GM23338 (cell line): ENCODE data around the gene RBFOX1. TPM values are rescaled to one million over a fixed set of nuclear protein-coding genes. Genes with fewer than 3 reads are reported as not detected.

Source experiments
- ATAC-seq: fragments of 200-7000 bp; cut with Tn5 transposase; 3 replicates; pipeline ENCODE4 v1.9.1; 2020
- DNase-seq: peaks from one replicate; pipeline ENCODE4 v3.0.0-alpha.2; 2015; ENCODE audit warnings: low spot score
- H2AFZ ChIP-seq: fragments of 200-600 bp; sonication (generic); 2 replicates; pipeline ENCODE4 v1.8.0; 2016; ENCODE audit warnings: antibody characterized with exemption, mild to moderate bottlenecking, moderate library complexity
- H3F3A ChIP-seq: fragments of 200-600 bp; sonication (generic); replicated peaks from 2 replicates; pipeline ENCODE4 v1.8.0; 2017; ENCODE audit warnings: antibody characterized with exemption, mixed run types, low read depth
- H3K27ac ChIP-seq: fragments of 200-600 bp; sonication (generic); 2 replicates; pipeline ENCODE4 v1.6.1; 2016; ENCODE audit warnings: low read depth
- H3K27me3 ChIP-seq: fragments of 200-600 bp; sonication (generic); 2 replicates; pipeline ENCODE4 v1.8.0; 2016; ENCODE audit warnings: mild to moderate bottlenecking, mixed run types, moderate library complexity; ENCODE audit not compliant: insufficient read depth
- H3K36me3 ChIP-seq: fragments of 200-600 bp; sonication (generic); 2 replicates; pipeline ENCODE4 v1.8.0; 2016; ENCODE audit warnings: mild to moderate bottlenecking; ENCODE audit not compliant: insufficient read depth
- H3K4me1 ChIP-seq: fragments of 200-600 bp; sonication (generic); 2 replicates; pipeline ENCODE4 v1.8.0; 2016; ENCODE audit warnings: mild to moderate bottlenecking, moderate library complexity; ENCODE audit not compliant: insufficient read depth
- H3K4me2 ChIP-seq: fragments of 200-600 bp; sonication (generic); 2 replicates; pipeline ENCODE4 v1.7.1; 2017; ENCODE audit warnings: mixed run types
- H3K4me3 ChIP-seq: fragments of 200-600 bp; sonication (generic); 2 replicates; pipeline ENCODE4 v1.6.1; 2016; ENCODE audit warnings: mixed run types
- H3K79me2 ChIP-seq: fragments of 200-600 bp; sonication (generic); replicated peaks from 2 replicates; pipeline ENCODE4 v1.8.0; 2017; ENCODE audit warnings: mild to moderate bottlenecking; ENCODE audit not compliant: insufficient read depth
- H3K9me2 ChIP-seq: fragments of 200-600 bp; sonication (generic); 2 replicates; pipeline ENCODE4 v1.8.0; 2017; ENCODE audit not compliant: insufficient read depth
- H4K20me1 ChIP-seq: fragments of 200-600 bp; sonication (generic); replicated peaks from 2 replicates; pipeline ENCODE4 v1.8.0; 2017; ENCODE audit warnings: mild to moderate bottlenecking; ENCODE audit not compliant: insufficient read depth
- H3K27ac Mint-ChIP-seq: 2 replicates; pipeline ENCODE4 v1.8.0; 2020; ENCODE audit warnings: inconsistent platforms, mild to moderate bottlenecking, moderate library complexity, mixed read lengths
- H3K27me3 Mint-ChIP-seq: 3 replicates; pipeline ENCODE4 v1.8.0; 2022; ENCODE audit warnings: low read depth, mild to moderate bottlenecking, moderate library complexity, mixed read lengths, inconsistent platforms; ENCODE audit not compliant: insufficient read depth, poor library complexity
- H3K36me3 Mint-ChIP-seq: 3 replicates; pipeline ENCODE4 v1.8.0; 2021; ENCODE audit warnings: low read depth, mild to moderate bottlenecking, inconsistent platforms, moderate library complexity, mixed read lengths
- H3K4me1 Mint-ChIP-seq: 3 replicates; pipeline ENCODE4 v1.8.0; 2020; ENCODE audit warnings: mild to moderate bottlenecking, inconsistent platforms, mixed read lengths
- H3K4me3 Mint-ChIP-seq: 3 replicates; pipeline ENCODE4 v1.8.0; 2021; ENCODE audit warnings: moderate library complexity, mild to moderate bottlenecking, inconsistent platforms, mixed read lengths
- H3K9me3 Mint-ChIP-seq: 3 replicates; pipeline ENCODE4 v1.8.0; 2020; ENCODE audit warnings: moderate library complexity, mild to moderate bottlenecking, inconsistent platforms, mixed read lengths
- CREB1 ChIP-seq: fragments of 250-450 bp; sonication (Bioruptor Pico); IDR thresholded peaks from 2 replicates; pipeline ENCODE4 v1.5.0; 2020; ENCODE audit warnings: low read depth, mild to moderate bottlenecking, moderate library complexity
- EZH2 ChIP-seq: fragments of 200-600 bp; sonication (generic); IDR thresholded peaks from one replicate; pipeline ENCODE4 v1.8.0; 2017; ENCODE audit warnings: antibody characterized with exemption, mild to moderate bottlenecking, low read depth; ENCODE audit not compliant: unreplicated experiment
- EZH2phosphoT487 ChIP-seq: fragments of 200-600 bp; sonication (generic); IDR thresholded peaks from one replicate; pipeline ENCODE4 v1.8.1; 2018; ENCODE audit warnings: antibody characterized with exemption; ENCODE audit not compliant: unreplicated experiment
- JUNB ChIP-seq: IDR thresholded peaks from one replicate; pipeline ENCODE4 v1.6.1; 2016; ENCODE audit warnings: antibody characterized with exemption; ENCODE audit not compliant: unreplicated experiment
- NANOG ChIP-seq: IDR thresholded peaks from 2 replicates; pipeline ENCODE4 v1.6.1; 2016; ENCODE audit warnings: antibody characterized with exemption, borderline replicate concordance
- POLR2AphosphoS5 ChIP-seq: IDR thresholded peaks from 2 replicates; pipeline ENCODE4 v1.6.1; 2016; ENCODE audit warnings: antibody characterized with exemption, low read depth
- STAT1 ChIP-seq: IDR thresholded peaks from one replicate; pipeline ENCODE4 v1.6.1; 2016; ENCODE audit warnings: antibody characterized with exemption; ENCODE audit not compliant: unreplicated experiment
- ZNF114 ChIP-seq: fragments of 250-450 bp; sonication (Bioruptor Pico); IDR thresholded peaks from 2 replicates; pipeline ENCODE4 v1.5.0; 2020; ENCODE audit warnings: mild to moderate bottlenecking, moderate library complexity
- ZNF331 ChIP-seq: fragments of 250-450 bp; sonication (Bioruptor Pico); IDR thresholded peaks from 2 replicates; pipeline ENCODE4 v1.5.0; 2020; ENCODE audit warnings: low read depth, mild to moderate bottlenecking, moderate library complexity
- polyA plus RNA-seq: library from polyadenylated mRNA; unstranded; fragments of >200 nt; fragmentation: Nextera tagmentation; extraction: Ambion mirVana; gene quantifications from 2 replicates; pipeline ENCODE4 v1.2.1, GENCODE V29; 2016
- total RNA-seq: library from RNA; depleted of rRNA; stranded (reverse); fragments of >200 nt; shearing (Covaris generic); gene quantifications from 2 replicates; pipeline ENCODE4 v1.2.3, GENCODE V29; 2014
- TF ChIP-seq, protein P1 (sequence below): fragments of 250-450 bp; sonication (Bioruptor Pico); IDR thresholded peaks from 2 replicates; pipeline ENCODE4 v1.5.0; 2020; ENCODE audit warnings: mild to moderate bottlenecking, moderate library complexity

Gene RBFOX1
- total and polyA plus RNA-seq, 2 experiments from 2014 or later = 2.5 to 3.6 TPM

DNA sequence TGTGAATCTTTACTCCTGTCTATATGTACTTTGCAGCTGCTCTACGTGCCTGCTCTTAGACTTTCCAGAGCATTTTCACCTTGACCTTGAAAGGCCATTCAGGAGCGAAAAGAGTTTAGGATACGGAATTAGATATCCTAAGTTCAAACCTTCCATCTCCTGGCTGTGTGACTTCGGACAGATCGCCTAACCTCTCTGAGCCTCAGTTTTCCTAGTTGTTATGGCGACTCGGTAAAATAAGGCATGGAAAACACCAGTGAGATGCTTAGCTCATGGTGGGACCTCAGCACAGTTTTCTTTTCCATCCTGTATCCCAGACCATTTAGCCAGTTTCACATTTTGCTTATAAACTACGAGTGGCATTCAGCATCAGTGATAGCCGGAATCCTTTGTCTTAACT lies 233.7 kb downstream of the RBFOX1 start (continued):
- TF ChIP-seq, protein P1, sequence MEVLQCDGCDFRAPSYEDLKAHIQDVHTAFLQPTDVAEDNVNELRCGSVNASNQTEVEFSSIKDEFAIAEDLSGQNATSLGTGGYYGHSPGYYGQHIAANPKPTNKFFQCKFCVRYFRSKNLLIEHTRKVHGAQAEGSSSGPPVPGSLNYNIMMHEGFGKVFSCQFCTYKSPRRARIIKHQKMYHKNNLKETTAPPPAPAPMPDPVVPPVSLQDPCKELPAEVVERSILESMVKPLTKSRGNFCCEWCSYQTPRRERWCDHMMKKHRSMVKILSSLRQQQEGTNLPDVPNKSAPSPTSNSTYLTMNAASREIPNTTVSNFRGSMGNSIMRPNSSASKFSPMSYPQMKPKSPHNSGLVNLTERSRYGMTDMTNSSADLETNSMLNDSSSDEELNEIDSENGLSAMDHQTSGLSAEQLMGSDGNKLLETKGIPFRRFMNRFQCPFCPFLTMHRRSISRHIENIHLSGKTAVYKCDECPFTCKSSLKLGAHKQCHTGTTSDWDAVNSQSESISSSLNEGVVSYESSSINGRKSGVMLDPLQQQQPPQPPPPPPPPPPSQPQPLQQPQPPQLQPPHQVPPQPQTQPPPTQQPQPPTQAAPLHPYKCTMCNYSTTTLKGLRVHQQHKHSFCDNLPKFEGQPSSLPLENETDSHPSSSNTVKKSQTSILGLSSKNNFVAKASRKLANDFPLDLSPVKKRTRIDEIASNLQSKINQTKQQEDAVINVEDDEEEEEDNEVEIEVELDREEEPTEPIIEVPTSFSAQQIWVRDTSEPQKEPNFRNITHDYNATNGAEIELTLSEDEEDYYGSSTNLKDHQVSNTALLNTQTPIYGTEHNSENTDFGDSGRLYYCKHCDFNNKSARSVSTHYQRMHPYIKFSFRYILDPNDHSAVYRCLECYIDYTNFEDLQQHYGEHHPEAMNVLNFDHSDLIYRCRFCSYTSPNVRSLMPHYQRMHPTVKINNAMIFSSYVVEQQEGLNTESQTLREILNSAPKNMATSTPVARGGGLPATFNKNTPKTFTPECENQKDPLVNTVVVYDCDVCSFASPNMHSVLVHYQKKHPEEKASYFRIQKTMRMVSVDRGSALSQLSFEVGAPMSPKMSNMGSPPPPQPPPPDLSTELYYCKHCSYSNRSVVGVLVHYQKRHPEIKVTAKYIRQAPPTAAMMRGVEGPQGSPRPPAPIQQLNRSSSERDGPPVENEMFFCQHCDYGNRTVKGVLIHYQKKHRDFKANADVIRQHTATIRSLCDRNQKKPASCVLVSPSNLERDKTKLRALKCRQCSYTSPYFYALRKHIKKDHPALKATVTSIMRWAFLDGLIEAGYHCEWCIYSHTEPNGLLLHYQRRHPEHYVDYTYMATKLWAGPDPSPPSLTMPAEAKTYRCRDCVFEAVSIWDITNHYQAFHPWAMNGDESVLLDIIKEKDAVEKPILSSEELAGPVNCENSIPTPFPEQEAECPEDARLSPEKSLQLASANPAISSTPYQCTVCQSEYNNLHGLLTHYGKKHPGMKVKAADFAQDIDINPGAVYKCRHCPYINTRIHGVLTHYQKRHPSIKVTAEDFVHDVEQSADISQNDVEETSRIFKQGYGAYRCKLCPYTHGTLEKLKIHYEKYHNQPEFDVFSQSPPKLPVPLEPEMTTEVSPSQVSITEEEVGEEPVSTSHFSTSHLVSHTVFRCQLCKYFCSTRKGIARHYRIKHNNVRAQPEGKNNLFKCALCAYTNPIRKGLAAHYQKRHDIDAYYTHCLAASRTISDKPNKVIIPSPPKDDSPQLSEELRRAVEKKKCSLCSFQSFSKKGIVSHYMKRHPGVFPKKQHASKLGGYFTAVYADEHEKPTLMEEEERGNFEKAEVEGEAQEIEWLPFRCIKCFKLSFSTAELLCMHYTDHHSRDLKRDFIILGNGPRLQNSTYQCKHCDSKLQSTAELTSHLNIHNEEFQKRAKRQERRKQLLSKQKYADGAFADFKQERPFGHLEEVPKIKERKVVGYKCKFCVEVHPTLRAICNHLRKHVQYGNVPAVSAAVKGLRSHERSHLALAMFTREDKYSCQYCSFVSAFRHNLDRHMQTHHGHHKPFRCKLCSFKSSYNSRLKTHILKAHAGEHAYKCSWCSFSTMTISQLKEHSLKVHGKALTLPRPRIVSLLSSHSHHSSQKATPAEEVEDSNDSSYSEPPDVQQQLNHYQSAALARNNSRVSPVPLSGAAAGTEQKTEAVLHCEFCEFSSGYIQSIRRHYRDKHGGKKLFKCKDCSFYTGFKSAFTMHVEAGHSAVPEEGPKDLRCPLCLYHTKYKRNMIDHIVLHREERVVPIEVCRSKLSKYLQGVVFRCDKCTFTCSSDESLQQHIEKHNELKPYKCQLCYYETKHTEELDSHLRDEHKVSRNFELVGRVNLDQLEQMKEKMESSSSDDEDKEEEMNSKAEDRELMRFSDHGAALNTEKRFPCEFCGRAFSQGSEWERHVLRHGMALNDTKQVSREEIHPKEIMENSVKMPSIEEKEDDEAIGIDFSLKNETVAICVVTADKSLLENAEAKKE (CRISPR knock-in tag) = no peak
- TF ChIP-seq POLR2AphosphoS5 (no peak), NANOG (no peak), JUNB (no peak), EZH2phosphoT487 (no peak), CREB1 (no peak), ZNF331 (CRISPR knock-in tag) (no peak)

DNA sequence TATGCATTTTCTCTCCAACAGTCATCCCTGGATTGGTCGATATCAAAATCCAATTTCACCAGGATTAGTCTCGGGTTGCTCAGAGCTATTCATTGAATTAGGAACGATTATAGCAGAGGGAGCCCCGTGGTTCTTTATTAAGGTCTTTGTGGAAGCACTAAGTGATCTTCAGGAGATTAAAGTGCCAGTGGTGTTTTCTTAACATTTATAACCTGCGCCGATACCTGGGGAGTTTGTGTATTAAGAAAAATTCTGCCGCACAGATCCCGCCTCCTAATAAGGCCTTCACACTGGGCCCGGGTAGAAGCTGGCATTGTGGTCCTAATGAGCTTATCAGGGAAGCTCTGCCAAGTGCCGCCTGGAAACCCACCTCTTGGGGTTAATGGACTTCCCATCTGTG lies 238.7 kb downstream of the RBFOX1 start:
- H3K27me3 ChIP-seq = no peaks in the 10 kb centered on the region
- DNase-seq = no peak
- H3K4me3 ChIP-seq = no peak overlapping the region
- H3K4me1 ChIP-seq = no peaks in the 10 kb centered on the region
- no peak overlapping the region for H3K27ac ChIP-seq
- H3K79me2 ChIP-seq = no peaks in the 10 kb centered on the region
- ATAC-seq = no peak
- no peaks in the 10 kb centered on the region for H4K20me1 ChIP-seq
- H3K27me3 Mint-ChIP-seq = no peaks in the 10 kb centered on the region
- no peaks in the 10 kb centered on the region for H3K9me3 Mint-ChIP-seq
- H3K36me3 ChIP-seq = no peaks in the 10 kb centered on the region
- no peaks in the 10 kb centered on the region for H3K9me2 ChIP-seq
- no peak for TF ChIP-seq CREB1
- TF ChIP-seq EZH2 = no peak
- no peak for TF ChIP-seq ZNF331 (CRISPR knock-in tag)
- no peak for TF ChIP-seq STAT1
- no peak for TF ChIP-seq JUNB
- no peak for TF ChIP-seq POLR2AphosphoS5
- TF ChIP-seq, protein P1 (CRISPR knock-in tag) = no peak
- TF ChIP-seq EZH2phosphoT487 = no peak
- no peak for TF ChIP-seq ZNF114 (CRISPR knock-in tag)
- H3K4me2 ChIP-seq = no peak overlapping the region
- H3F3A ChIP-seq = no peaks in the 10 kb centered on the region
- no peaks in the 10 kb centered on the region for H3K4me1 Mint-ChIP-seq
- H3K4me3 Mint-ChIP-seq = no peak overlapping the region
- no peak overlapping the region for H3K27ac Mint-ChIP-seq
- no peak overlapping the region for H2AFZ ChIP-seq
- H3K36me3 Mint-ChIP-seq = no peaks in the 10 kb centered on the region
